GM21381 (cell line): ENCODE measurements around the gene PIP5KL1.

Experiments used
- ATAC-seq: cut with Tn5 transposase; IDR thresholded peaks from one replicate; pipeline ENCODE4 v1.9.1; 2021; ENCODE audit warnings: mild to moderate bottlenecking, moderate library complexity; ENCODE audit not compliant: unreplicated experiment

The PIP5KL1 gene

DNA sequence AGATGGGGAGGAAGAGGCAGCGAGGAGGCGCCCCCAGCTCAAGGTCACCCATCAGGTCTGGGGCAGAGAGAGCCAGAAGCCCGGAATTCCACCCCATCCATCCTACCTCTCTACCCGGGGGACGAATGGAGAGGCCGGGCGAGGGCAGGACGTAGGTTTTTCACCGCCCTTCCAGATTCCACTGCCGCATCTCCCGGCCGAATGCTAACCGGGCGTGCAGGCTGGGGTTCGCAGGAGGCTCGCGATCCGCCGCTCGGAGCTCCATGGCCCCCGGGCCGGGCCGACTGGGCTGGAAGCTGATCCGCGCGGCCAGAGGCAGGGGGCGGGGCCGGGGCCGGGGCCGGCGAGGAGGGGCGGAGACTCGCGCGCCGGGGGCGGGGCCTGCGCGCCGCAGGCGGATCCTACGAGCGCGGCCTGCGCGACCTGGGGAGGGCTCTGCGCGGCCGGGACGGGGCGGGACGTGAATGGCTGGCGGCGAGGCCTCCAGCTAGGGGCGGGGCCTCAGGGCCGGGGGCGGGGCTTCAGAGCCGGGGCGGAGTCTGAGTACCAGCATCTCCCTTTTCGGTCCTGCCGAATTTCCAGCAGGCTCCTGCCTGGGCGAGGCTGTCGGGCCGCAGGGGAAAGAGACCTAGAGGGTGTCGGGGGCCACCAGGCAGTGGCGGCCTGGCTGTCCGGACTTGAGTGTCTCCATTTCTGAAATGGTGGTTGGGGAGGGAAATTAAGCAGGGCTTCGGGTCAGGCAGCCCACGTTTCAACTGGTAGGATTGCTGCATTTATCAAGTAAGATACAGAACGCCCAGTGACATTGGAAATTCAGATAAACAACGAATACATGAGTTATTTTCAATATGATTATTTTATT lies 13.6 kb downstream of the PIP5KL1 start, which contains the start of gene ST6GALNAC4:
TSS of gene ST6GALNAC4 (minus strand) at position 322 of the 862 bp plus-strand sequence. CDS start 622 bp downstream, outside the sequence.
- peak; percentile 69 for ATAC-seq

- no peak for ATAC-seq
Observed at GRCh38 chr9:127915801-127916719, 14.5 kb downstream of the PIP5KL1 start.

DNA sequence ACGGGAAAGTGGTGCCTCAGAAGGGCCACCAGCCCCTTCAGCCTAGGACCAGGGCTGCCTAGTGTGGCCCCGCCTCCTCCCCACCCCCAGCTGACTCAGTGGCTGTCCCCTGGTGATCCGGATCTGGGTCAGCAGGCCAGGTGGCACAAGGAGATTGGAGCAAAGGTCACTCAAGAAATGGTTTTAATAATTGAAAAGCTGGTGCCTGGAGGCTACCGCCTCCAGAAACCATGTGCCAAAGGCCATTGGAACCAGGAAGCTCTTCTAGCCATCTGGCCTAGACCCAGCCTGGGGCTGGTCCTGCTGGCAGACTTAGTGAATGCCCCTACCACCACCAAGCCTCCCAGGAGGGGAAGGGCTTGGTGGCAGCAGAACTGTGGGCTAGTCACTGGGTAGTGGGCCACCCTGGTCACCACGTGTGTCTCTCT lies 15.2 kb downstream of the PIP5KL1 start:
- no peak for ATAC-seq

DNA sequence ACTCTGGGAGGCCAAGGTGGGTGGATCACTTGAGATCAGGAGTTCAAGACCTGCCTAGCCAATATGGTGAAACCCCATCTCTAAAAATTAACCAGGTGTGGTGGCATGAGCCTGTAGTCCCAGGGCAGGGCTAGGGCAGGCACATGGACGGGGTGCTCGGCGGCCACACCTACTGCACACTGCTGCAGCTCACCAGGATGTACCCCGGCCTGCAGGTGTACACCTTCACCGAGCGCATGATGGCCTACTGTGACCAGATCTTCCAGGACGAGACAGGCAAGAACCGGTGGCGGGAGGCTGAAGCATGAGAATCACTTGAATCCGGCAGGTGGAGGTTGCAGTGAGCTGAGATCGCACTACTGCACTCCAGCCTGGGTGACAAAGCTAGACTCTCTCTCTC lies 16.9 kb downstream of the PIP5KL1 start:
- no peak for ATAC-seq

DNA sequence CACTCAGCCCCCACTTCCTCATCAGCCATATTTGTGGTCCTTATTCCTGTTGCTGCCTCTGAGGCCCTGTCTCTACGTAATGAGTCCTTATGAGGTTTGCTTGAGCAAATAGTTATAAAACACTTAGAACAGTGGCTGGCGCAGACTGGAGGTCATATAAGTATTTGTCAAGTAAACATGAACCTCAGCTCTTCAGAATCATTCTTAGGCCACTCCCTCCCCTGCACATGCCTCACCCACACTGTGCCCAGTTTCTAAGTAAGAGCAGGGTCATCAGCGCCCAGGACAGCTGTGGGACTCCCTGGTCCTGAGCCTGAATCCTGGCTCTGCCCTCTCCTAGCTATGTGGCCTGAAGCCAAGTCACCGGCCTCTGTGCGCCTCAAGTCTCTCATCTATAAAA lies 17.7 kb downstream of the PIP5KL1 start:
- no peak for ATAC-seq

DNA sequence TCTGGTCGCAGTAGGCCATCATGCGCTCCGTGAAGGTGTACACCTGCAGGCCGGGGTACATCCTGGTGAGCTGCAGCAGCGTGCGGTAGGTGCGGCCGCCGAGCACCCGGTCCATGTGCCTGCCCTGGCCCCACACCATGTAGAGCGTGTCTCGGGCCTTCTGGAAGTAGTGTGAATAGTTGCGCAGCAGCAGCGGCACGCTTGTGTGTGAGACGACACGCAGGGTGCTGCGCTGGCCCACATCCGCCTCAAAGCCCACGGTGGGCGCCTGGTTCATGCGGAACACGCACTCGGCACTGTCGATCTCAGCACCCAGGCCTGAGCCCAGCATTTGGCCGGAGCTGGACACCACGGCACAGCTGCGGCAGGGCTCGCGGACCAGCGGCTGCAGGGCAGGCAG lies 18.3 kb downstream of the PIP5KL1 start:
- ATAC-seq: no peak

- no peak for ATAC-seq
Observed at GRCh38 chr9:127910613-127911205, 19.9 kb downstream of the PIP5KL1 start.

DNA sequence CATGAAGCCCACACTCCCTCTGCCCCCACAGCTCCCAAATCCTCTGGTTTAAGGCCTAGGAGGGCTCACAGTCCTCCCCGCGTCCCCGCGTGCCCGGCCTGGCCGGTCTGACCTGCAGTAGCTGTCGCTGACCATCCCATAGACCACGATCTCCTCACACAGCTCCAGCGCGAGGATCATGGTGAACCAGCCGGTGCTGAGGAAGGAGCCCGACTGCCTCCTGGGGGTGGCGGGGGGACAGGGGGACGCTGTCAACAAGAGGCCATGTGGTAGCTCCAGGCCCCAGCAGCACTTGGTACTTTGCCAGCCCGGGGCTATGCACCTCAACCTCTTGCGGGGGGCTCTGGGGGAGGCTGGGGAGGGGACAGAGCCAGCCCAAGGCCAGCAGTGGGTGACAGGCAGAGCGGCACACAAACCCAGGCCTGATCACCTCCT lies 20.7 kb downstream of the PIP5KL1 start:
- ATAC-seq: no peak

DNA sequence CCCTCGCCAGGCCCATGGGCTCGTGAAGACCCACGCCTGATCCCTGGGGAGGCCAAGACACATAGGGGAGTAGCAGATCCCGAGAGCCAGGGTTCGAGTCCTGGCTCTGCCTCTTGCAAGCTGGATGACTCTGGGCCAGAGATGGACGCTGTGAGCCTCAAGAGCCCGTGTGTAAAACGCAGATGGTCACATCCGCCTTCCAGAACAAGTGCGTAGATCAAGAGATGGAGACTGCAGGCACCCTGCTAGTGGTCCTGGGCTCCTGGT lies 22.0 kb downstream of the PIP5KL1 start:
- no peak for ATAC-seq

GRCh38 chr9:127907867-127908659 lies 22.5 kb downstream of the PIP5KL1 start:
- no peak for ATAC-seq

DNA sequence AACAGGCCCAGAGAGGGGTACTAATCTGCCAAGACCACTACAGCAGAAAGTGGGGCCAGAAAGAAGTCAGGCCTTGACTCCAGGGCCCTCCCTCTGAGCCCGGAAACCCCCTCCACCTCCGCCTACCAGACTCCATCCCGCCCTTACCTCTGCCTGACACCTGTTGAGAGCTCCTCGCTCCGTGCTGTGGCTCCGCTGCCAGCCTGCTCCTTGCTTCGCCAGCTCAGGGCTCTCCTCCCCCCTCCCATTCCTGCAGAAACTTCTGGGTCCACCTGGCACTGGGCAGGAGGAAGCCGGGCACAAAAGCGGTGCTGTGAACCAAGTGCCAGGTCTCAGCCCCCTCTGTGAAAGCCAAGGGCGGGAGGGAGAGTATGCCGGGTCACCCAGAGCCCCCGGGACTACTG lies 24.8 kb downstream of the PIP5KL1 start:
- no peak for ATAC-seq

- ATAC-seq: no peak
Observed at GRCh38 chr9:127905004-127905728, 25.4 kb downstream of the PIP5KL1 start.

DNA sequence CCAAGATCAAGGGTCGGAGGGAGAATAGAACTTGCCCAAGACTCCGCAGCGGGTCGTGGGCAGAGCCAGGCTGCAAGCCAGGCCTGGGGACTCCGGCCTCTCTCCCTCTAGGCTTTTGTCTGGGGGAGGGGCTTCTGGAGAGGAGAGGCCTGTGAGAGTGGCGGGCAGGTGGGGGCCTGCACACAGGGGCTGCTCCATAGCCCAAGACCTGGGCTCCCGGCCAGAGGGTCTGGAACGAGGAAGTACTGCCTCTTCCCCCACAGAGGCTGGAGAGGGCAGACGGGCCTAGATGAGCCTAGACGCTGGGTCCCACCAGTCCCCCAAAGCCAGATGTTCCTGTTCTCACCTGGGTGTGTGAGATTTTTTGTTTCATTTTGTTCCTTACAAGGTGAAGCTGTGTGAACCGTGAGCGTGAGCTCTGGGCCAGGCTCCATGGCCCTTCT lies 26.0 kb downstream of the PIP5KL1 start:
- ATAC-seq: no peak

GRCh38 chr9:127903557-127904475 lies 26.8 kb downstream of the PIP5KL1 start:
- peak; percentile 34 for ATAC-seq

- peak; percentile 57 for ATAC-seq
Observed at GRCh38 chr9:127899128-127899943, 31.2 kb downstream of the PIP5KL1 start, which contains the start of gene ST6GALNAC6. Gene ST6GALNAC6 (minus strand): TSS chr9:127899603. CDS start chr9:127897981, 1,622 bp downstream.

DNA sequence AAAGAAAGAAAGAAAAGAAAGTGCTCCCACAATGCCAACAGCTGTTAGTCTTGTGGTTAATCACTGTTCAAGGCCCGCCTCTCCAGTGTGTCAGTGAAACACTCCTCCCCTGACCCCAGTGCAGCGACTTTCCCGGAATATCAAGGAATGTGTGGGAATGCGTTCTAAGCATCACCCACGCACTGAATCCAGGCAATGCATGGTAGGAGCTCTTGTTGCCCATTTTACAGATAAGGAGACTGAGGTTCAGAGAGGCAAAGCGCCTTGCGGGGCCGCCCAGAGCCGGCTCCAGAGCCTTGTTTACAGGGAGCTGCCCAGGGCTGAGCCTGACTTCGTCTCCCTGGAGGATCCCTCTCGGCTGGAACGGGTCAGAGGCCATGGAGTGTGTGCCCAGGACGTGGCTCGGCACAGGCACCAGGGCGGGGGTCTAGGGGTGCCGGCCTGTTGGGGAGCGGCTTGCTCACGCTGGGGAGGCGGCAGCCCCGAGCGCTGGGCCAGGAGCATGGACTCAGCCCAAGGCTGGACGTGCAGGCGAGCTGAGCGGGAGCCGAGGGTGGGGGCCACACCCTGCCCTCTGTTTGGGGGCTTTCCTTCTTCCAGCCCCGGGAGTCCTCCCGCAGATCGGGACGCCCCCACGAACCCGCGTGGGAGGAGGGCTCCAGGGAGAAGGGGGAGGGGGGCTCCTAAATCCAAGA lies 32.0 kb downstream of the PIP5KL1 start:
- peak; percentile 15 for ATAC-seq

GRCh38 chr9:127897193-127897692 lies 33.3 kb downstream of the PIP5KL1 start:
- no peak for ATAC-seq
